Measurements from ENCODE around the gene CADM1.

- TF ChIP-seq CTCF (IDR thresholded peaks at IDR 0.05; ENCODE audit: low read length), result no peak
- no peak for TF ChIP-seq EZH2 (optimal IDR thresholded peaks at IDR 0.05; ENCODE audit: low read depth, low read length)
Measured at GRCh38 chr11:115251126-115251525, 253.1 kb downstream of the CADM1 start.
